ENCODE data around the gene RAB11FIP5. TPM values are rescaled to one million over a fixed set of nuclear protein-coding genes. Genes with fewer than 3 reads are reported as not detected.
A peak's percentile ranks its signal among the peaks of the same experiment; 100 is the strongest.

Gene RAB11FIP5
- total and polyA plus RNA-seq, 2 of the 4 experiments (the other 2 are of a cell fraction) = 21.5 to 34.5 TPM

GRCh38 chr2:73111073-73112025 lies 1.4 kb downstream of the RAB11FIP5 start:
- POLR2A ChIA-PET (ENCODE audit: unreplicated experiment) = no interaction called here
- peak overlapping the region; percentile 62 to 68; a peak in 3 of 4 replicates for H4K8ac ChIP-seq (ENCODE audit: low read depth in 2 of 2, low read length in 2 of 2)
- 34% methylated on average over 7 of the region's 16 CpGs; no CpG with 5 or more reads in 1 of the 2 experiments for WGBS, 2 experiments (ENCODE audit: extremely low coverage in 2 of 2, insufficient read length in 1 of 2)
- H3K79me1 ChIP-seq (ENCODE audit: low read depth in 1 of 2, low read length in 2 of 2) = peaks cover 5 to 54% of the 10 kb centered on the region in 2 experiments; a peak in 2 of 4 replicates
- peak overlapping the region; percentile 45 for H4K91ac ChIP-seq (ENCODE audit: insufficient read depth, low read depth, low read length)
- H3K36me3 ChIP-seq (ENCODE audit: control insufficient read depth, insufficient read depth, low read length) = no peaks in the 10 kb centered on the region
- peaks cover 42% of the 10 kb centered on the region for H3K9me1 ChIP-seq (ENCODE audit: insufficient read depth, low read length)
- dilution Hi-C loops (cut with HindIII; ENCODE audit: low sequenced_read_pairs, unreplicated experiment) (no loop called here), intact Hi-C loops (cut with micrococcal nuclease) (loop anchor here (1.0 kb wide), 1 partner anchor 22 kb away; no protein-coding TSS in a partner anchor), in situ Hi-C loops (cut with MboI; ENCODE audit: low sequenced_read_pairs) (no loop called here)
- H3K4me3 ChIP-seq (ENCODE audit: insufficient read depth, low read depth, low read length) = peak overlapping the region; percentile 95
- H4K20me1 ChIP-seq (ENCODE audit: insufficient read depth, low read length) = peaks cover 53% of the 10 kb centered on the region
- TF ChIP-seq SMC3 (IDR thresholded peaks at IDR 0.05; ENCODE audit: low read depth, low read length) (no peak), MAZ (IDR thresholded peaks at IDR 0.05; ENCODE audit: borderline replicate concordance, low read depth, low read length) (peak; percentile 26; the same call in 1 of the 2 replicates), RFX5 (IDR thresholded peaks at IDR 0.05; ENCODE audit: low read depth, low read length) (no peak), CHD1 (IDR thresholded peaks at IDR 0.05; ENCODE audit: low read depth, low read length) (no peak)
- peak overlapping the region; percentile 72 for H2AK5ac ChIP-seq (ENCODE audit: low read depth, low read length)
- H2AFZ ChIP-seq (replicated peaks; ENCODE audit: low read length, poor library complexity) = peak overlapping the region; percentile 90
- H3K18ac ChIP-seq (ENCODE audit: low read depth, low read length) = peak overlapping the region; percentile 40
- H3K23ac ChIP-seq (ENCODE audit: low read depth, low read length) = peak overlapping the region; percentile 84
- H3K9me3 ChIP-seq (ENCODE audit: control insufficient read depth, insufficient read depth, low read length) = no peaks in the 10 kb centered on the region
- 0 out of 2 replicates have a peak, but pooled peaks have one; percentile 2 for ATAC-seq (ENCODE audit: low read depth)
- peak overlapping the region; percentile 95 for H3K9ac ChIP-seq (ENCODE audit: low read depth, low read length)
- CTCF ChIA-PET = interaction anchor here (1.1 to 2.1 kb wide), 3 partner anchors 22 to 45 kb away, joined by 3 to 5 read pairs (median 4); no protein-coding TSS in a partner anchor
- H3K14ac ChIP-seq (replicated peaks; ENCODE audit: low read depth, low read length) = peak overlapping the region; percentile 83
- H3K56ac ChIP-seq (ENCODE audit: extremely low read depth, insufficient read depth, low read length) = peak overlapping the region; percentile 77; the same call in 1 of the 2 replicates
- H2AK9ac ChIP-seq (replicated peaks; ENCODE audit: low read depth, low read length, poor library complexity) = peak overlapping the region; percentile 84
- no peak for DNase-seq
- H3K4me2 ChIP-seq (ENCODE audit: low read depth, low read length) = peak overlapping the region; percentile 95
- H2BK15ac ChIP-seq (ENCODE audit: low read depth, low read length) = 0 out of 3 replicates have a peak overlapping the region, but pooled peaks have one; percentile 27
- peak overlapping the region; percentile 78 for H3K4ac ChIP-seq (ENCODE audit: low read depth, low read length)
- H2BK20ac ChIP-seq (ENCODE audit: low read depth, low read length) = no peak overlapping the region
- no peak overlapping the region for H4K5ac ChIP-seq (ENCODE audit: low read depth, low read length)
- peaks cover 31% of the 10 kb centered on the region for H3K4me1 ChIP-seq (ENCODE audit: control insufficient read depth, insufficient read depth, low read length)
- H2BK120ac ChIP-seq (ENCODE audit: low read depth, low read length) = peak overlapping the region; percentile 35; the same call in 1 of the 2 replicates
- no peaks in the 10 kb centered on the region for H3K27me3 ChIP-seq (ENCODE audit: control insufficient read depth, insufficient read depth, low read length)
- peak overlapping the region; percentile 81 for H2BK5ac ChIP-seq (ENCODE audit: low read depth, low read length, poor library complexity, severe bottlenecking)
- BruUV-seq (replicated peaks) = no TSS peak
- peak overlapping the region; percentile 90 for H3K27ac ChIP-seq (ENCODE audit: insufficient read depth, low read length)
